Measurements from ENCODE around the gene OR6M1.

Gene OR6M1

DNA sequence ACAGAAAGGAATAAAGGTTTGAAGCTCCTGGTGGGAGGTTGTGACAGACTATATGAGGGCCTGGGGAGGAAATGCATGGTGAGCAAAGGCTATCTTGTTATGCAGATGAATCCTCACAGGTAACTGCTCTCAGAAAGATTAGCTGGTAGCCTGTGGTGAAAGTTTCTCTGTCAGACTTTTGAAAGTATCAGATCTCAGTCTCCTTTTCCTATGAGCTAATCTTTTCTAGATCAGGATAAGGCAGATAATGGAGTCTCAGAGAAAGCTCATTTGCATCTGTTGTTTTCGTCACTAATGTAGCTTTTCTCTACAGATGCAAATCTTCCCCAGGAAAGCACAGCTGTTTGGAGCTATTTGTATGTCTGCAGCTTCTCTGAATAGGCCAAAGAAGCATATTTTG, 30.9 kb downstream of the OR6M1 start:
- H3K4me1 Mint-ChIP-seq: no peaks in the 10 kb centered on the region
- no peaks in the 10 kb centered on the region for H3K36me3 Mint-ChIP-seq (ENCODE audit: low read depth)
- H3K9me3 Mint-ChIP-seq: peaks cover 14% of the 10 kb centered on the region
- H3K27me3 Mint-ChIP-seq (ENCODE audit: low read depth, poor library complexity): peaks cover 2% of the 10 kb centered on the region
- TF ChIP-seq CTCF (IDR thresholded peaks at IDR 0.05): no peak
- no peak overlapping the region for H3K27ac Mint-ChIP-seq
- no peak overlapping the region for H3K4me3 Mint-ChIP-seq
- no peak for DNase-seq

DNA sequence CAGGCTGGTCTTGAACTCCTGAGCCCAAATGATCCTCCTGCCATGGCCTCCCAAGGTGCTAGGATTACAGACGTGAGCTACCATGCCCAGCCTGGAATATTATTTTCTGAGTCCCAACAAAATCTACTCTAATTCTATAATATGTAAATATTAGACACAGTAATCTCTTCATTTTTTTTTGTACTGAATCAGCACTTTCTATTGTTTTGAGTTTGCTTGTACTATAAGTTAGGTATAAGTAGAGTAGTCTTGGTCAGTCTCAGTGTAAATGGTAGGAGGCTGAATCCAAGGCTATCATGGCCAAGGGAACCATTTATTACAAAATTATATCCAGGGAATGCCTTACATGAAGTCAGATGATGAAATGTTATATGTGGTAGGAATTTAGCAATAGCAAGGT, 32.2 kb downstream of the OR6M1 start:
- Mint-ChIP-seq H3K27me3 (ENCODE audit: low read depth, poor library complexity) (peaks cover 2% of the 10 kb centered on the region), H3K27ac (no peak overlapping the region), H3K4me3 (no peak overlapping the region), H3K36me3 (ENCODE audit: low read depth) (no peaks in the 10 kb centered on the region), H3K4me1 (no peaks in the 10 kb centered on the region), H3K9me3 (peaks cover 14% of the 10 kb centered on the region)
- no peak for TF ChIP-seq CTCF (IDR thresholded peaks at IDR 0.05)
- no peak for DNase-seq

DNA sequence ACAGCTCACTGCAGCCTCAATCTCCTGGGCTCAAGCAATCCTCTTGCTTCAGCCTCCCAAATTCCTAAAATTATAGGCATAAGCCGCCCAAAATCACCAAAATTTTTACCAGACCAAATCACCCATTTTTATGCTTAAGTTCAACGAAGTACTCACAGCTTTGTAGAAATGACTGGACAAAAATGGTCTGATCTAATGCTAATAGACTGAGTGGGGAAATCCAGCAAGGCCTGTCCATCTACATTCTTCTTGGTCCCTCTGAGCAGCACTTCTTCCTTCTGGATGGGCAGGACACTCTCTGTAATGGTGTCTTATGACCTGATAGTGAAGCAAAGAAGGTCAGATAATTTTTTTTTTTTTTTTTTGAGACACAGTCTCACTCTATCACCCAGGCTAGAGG, 33.1 kb downstream of the OR6M1 start:
- Mint-ChIP-seq H3K36me3 (ENCODE audit: low read depth) (no peaks in the 10 kb centered on the region), H3K27ac (no peak overlapping the region), H3K4me1 (no peaks in the 10 kb centered on the region), H3K9me3 (peaks cover 14% of the 10 kb centered on the region), H3K4me3 (no peak overlapping the region), H3K27me3 (ENCODE audit: low read depth, poor library complexity) (peaks cover 2% of the 10 kb centered on the region)
- no peak for DNase-seq
- no peak for TF ChIP-seq CTCF (IDR thresholded peaks at IDR 0.05)

DNA sequence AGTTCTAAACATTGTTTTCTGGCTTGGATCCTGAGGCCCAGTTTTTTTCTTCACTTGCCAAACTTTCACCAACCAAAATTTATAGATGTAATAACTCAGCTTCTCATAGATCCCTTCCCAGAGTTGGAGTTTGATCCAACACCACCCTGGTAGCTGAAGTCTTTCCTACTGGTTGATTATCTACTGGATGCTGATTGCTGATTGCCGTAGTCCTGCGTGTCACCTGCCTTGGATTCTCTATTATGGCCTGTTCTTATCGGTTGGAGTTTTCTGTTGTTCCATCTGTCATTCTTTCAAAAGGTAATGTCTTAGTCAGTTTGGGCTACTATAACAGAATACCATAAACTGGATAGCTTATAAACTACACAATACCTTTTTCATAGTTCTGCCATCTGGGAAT, 34.5 kb downstream of the OR6M1 start:
- no peak for TF ChIP-seq CTCF (IDR thresholded peaks at IDR 0.05)
- Mint-ChIP-seq H3K4me1 (no peaks in the 10 kb centered on the region), H3K27me3 (ENCODE audit: low read depth, poor library complexity) (peaks cover 2% of the 10 kb centered on the region), H3K27ac (no peak overlapping the region), H3K4me3 (no peak overlapping the region), H3K36me3 (ENCODE audit: low read depth) (no peaks in the 10 kb centered on the region), H3K9me3 (peaks cover 18% of the 10 kb centered on the region)
- no peak for DNase-seq

DNA sequence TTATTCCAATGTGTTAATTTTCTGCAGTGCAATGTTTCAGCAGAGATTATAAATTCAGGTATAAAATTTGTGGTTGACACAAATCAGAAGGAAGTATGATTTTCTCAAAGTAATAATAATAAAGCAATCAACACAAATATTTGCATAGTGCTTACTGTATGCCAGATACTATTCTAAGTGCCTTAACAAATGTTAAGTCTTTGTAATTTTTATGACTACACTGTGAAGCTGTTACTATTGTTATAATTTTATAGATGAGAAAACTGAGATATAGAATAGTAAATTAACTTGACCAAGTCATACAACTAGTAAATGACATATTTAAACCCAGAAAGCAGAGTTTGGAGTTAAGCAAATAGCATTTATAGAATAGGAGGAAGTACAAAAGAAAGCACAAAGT, 35.4 kb downstream of the OR6M1 start:
- Mint-ChIP-seq H3K4me3 (no peak overlapping the region), H3K27ac (no peak overlapping the region)

More for the DNA sequence above, 35.4 kb downstream of the OR6M1 start:
- H3K36me3 Mint-ChIP-seq (ENCODE audit: low read depth): no peaks in the 10 kb centered on the region
- no peak for DNase-seq
- no peak for TF ChIP-seq CTCF (IDR thresholded peaks at IDR 0.05)
- peaks cover 2% of the 10 kb centered on the region for H3K27me3 Mint-ChIP-seq (ENCODE audit: low read depth, poor library complexity)
- H3K4me1 Mint-ChIP-seq: no peaks in the 10 kb centered on the region
- peaks cover 16% of the 10 kb centered on the region for H3K9me3 Mint-ChIP-seq

All from nephron progenitor cell (in vitro differentiated cells).